Neuronal stem cell (in vitro differentiated cells): ENCODE measurements around the gene PDCD1.

Experiments used
- DNase-seq: peaks from one replicate; pipeline ENCODE4 v3.0.0-alpha.2; 2013; ENCODE audit warnings: low spot score
- H2AFZ ChIP-seq: one replicate; pipeline ENCODE4 v1.6.1; 2013; ENCODE audit warnings: mild to moderate bottlenecking, low read length, inconsistent platforms
- H2AK5ac ChIP-seq: 2 replicates; pipeline ENCODE4 v1.6.1; 2013; ENCODE audit warnings: low read depth, mild to moderate bottlenecking, inconsistent platforms, low read length, moderate library complexity, mixed read lengths
- H2BK120ac ChIP-seq: 2 replicates; pipeline ENCODE4 v1.6.1; 2013; ENCODE audit warnings: low read depth, mild to moderate bottlenecking, inconsistent platforms, low read length, moderate library complexity, mixed read lengths
- H2BK12ac ChIP-seq: one replicate; pipeline ENCODE4 v1.6.1; 2013; ENCODE audit warnings: low read length, inconsistent platforms
- H2BK15ac ChIP-seq: 2 replicates; pipeline ENCODE4 v1.6.1; 2013; ENCODE audit warnings: mild to moderate bottlenecking, low read length, inconsistent platforms, mixed read lengths
- H2BK5ac ChIP-seq: one replicate; pipeline ENCODE4 v1.6.1; 2013; ENCODE audit warnings: inconsistent platforms, mild to moderate bottlenecking, low read length, moderate library complexity
- H3K14ac ChIP-seq: one replicate; pipeline ENCODE4 v1.6.1; 2013; ENCODE audit warnings: low read length, inconsistent platforms
- H3K18ac ChIP-seq: 2 replicates; pipeline ENCODE4 v1.6.1; 2013; ENCODE audit warnings: low read length, inconsistent platforms
- H3K23ac ChIP-seq: 2 replicates; pipeline ENCODE4 v1.6.1; 2013; ENCODE audit warnings: low read depth, mild to moderate bottlenecking, mixed read lengths, low read length, inconsistent platforms; ENCODE audit not compliant: poor library complexity
- H3K27ac ChIP-seq: replicated peaks from 3 replicates; pipeline ENCODE4 v1.5.1; 2013; ENCODE audit warnings: low read length, inconsistent platforms
- H3K27me3 ChIP-seq, 3 experiments: 2 replicates each; pipeline ENCODE4 v1.6.1; 2013; ENCODE audit warnings: low read length in 3 of 3, mild to moderate bottlenecking in 2 of 3, inconsistent platforms in 1 of 3, low read depth in 1 of 3, mixed read lengths in 1 of 3, moderate library complexity in 1 of 3; ENCODE audit not compliant: control insufficient read depth in 3 of 3, insufficient read depth in 3 of 3
- H3K36me3 ChIP-seq, 2 donors: replicated peaks in 1 of 2; 2 replicates each; pipeline ENCODE4 v1.6.1; 2013; ENCODE audit warnings: low read length in 2 of 2; ENCODE audit not compliant: control insufficient read depth in 2 of 2, insufficient read depth in 2 of 2
- H3K4ac ChIP-seq: 2 replicates; pipeline ENCODE4 v1.6.1; 2013; ENCODE audit warnings: inconsistent platforms, mild to moderate bottlenecking, low read length, moderate library complexity
- H3K4me1 ChIP-seq, 2 donors: 1 replicate in 1 of 2; 2 replicates in 1 of 2; pipeline ENCODE4 v1.6.1; 2013; ENCODE audit warnings: low read length in 2 of 2, low read depth in 1 of 2; ENCODE audit not compliant: control insufficient read depth in 2 of 2, insufficient read depth in 1 of 2
- H3K4me2 ChIP-seq: one replicate; pipeline ENCODE4 v1.6.1; 2013; ENCODE audit warnings: mild to moderate bottlenecking, low read length, inconsistent platforms; ENCODE audit not compliant: insufficient read depth, poor library complexity, severe bottlenecking
- H3K4me3 ChIP-seq, 2 donors: 2 replicates each; pipeline ENCODE4 v1.5.1; 2013; ENCODE audit warnings: low read length in 2 of 2, mild to moderate bottlenecking in 2 of 2, inconsistent platforms in 1 of 2, moderate library complexity in 1 of 2
- H3K79me1 ChIP-seq: one replicate; pipeline ENCODE4 v1.6.1; 2013; ENCODE audit warnings: low read depth, mild to moderate bottlenecking, inconsistent platforms, low read length, moderate library complexity
- H3K9ac ChIP-seq: one replicate; pipeline ENCODE4 v1.6.1; 2013; ENCODE audit warnings: mild to moderate bottlenecking, low read depth, low read length, inconsistent platforms; ENCODE audit not compliant: poor library complexity
- H3K9me3 ChIP-seq, 2 donors: replicated peaks in 1 of 2; 2 replicates each; pipeline versions ENCODE3 to v1.6.1; 2013; ENCODE audit warnings: low read length in 2 of 2, mild to moderate bottlenecking in 2 of 2, inconsistent platforms in 1 of 2, low read depth in 1 of 2, mixed read lengths in 1 of 2, moderate library complexity in 1 of 2; ENCODE audit not compliant: control insufficient read depth in 2 of 2, insufficient read depth in 1 of 2
- H4K8ac ChIP-seq: one replicate; pipeline ENCODE4 v1.6.1; 2013; ENCODE audit warnings: low read depth, mild to moderate bottlenecking, inconsistent platforms, low read length, moderate library complexity
- H4K91ac ChIP-seq: one replicate; pipeline ENCODE4 v1.6.1; 2013; ENCODE audit warnings: low read length, low read depth, mild to moderate bottlenecking, inconsistent platforms; ENCODE audit not compliant: poor library complexity
- WGBS, 2 donors: extraction: QIAGEN DNeasy Blood & Tissue Kit; methylation state at CpG; one replicate each; pipeline ENCODE4 v1.1.7; 2013; ENCODE audit warnings: missing lambda C conversion rate in 2 of 2, mixed read lengths in 1 of 2; ENCODE audit not compliant: insufficient read length in 2 of 2, insufficient replicate concordance in 1 of 2; ENCODE audit errors: extremely low coverage in 2 of 2; 5-methylcytosine and 5-hydroxymethylcytosine counted together

The PDCD1 gene

DNA sequence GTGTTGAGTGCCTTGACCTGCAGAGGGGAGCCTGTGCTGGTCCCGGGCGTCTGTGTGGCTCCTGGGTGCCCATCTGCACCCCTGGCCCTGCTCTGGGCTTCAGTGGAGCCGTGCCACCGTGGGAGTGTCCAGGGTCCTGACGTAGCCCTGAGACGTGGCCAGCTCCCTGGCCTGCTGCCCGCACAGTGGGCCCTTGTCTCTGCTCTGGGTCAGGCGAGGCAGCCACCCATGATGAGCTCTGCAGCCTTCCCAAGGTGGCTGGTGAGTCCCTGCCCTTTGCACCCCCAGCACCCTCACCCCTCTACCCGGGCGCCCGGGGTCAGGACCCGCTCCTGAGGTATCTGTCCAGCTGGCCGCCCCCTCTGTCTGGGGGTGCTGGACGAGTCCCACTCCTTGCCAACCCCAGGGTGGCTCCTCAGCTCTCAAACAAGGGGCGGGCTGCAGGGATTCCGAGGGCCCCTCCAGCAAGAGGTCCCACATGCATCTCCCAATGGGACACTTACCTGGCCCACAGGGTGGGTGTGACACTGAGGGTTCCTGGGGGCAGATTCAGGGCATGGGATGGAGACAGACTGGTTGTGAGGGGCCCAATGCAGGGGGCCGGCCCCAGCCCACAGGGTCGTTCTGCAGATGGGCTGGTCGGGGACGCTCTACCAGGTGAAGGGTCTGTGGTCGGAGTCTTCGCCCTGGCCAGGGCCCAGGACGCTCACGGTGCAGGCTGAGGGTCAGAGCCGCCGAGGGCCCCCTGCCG, 47.3 kb downstream of the PDCD1 start:
- H3K27me3 ChIP-seq, result peaks cover 0 to 6% (median 0%) of the 10 kb centered on the region in 3 experiments
- DNase-seq, result no peak
- H3K18ac ChIP-seq, result peak overlapping the region; percentile 15
- no peaks in the 10 kb centered on the region for H3K36me3 ChIP-seq
- H2BK12ac ChIP-seq, result peak overlapping the region; percentile 24
- H2BK15ac ChIP-seq, result peak overlapping the region; percentile 89
- no peaks in the 10 kb centered on the region for H3K79me1 ChIP-seq
- H3K27ac ChIP-seq, result no peak overlapping the region
- H2AFZ ChIP-seq, result no peak overlapping the region
- no peaks in the 10 kb centered on the region for H3K9me3 ChIP-seq
- no peak overlapping the region for H4K91ac ChIP-seq
- H3K4ac ChIP-seq, result no peak overlapping the region
- peak overlapping the region; percentile 71 for H2BK5ac ChIP-seq
- H4K8ac ChIP-seq, result no peak overlapping the region
- no peak overlapping the region for H2BK120ac ChIP-seq
- no peak overlapping the region for H3K9ac ChIP-seq
- H3K4me2 ChIP-seq, result no peak overlapping the region
- peaks cover 7 to 12% of the 10 kb centered on the region in 2 donors for H3K4me1 ChIP-seq
- H2AK5ac ChIP-seq, result peak overlapping the region; percentile 94
- no peak overlapping the region for H3K4me3 ChIP-seq
- H3K23ac ChIP-seq, result peak overlapping the region; percentile 43
- H3K14ac ChIP-seq, result peak overlapping the region; percentile 21
- no CpG with 5 or more reads among the region's 27 CpGs for WGBS, 2 donors

DNA sequence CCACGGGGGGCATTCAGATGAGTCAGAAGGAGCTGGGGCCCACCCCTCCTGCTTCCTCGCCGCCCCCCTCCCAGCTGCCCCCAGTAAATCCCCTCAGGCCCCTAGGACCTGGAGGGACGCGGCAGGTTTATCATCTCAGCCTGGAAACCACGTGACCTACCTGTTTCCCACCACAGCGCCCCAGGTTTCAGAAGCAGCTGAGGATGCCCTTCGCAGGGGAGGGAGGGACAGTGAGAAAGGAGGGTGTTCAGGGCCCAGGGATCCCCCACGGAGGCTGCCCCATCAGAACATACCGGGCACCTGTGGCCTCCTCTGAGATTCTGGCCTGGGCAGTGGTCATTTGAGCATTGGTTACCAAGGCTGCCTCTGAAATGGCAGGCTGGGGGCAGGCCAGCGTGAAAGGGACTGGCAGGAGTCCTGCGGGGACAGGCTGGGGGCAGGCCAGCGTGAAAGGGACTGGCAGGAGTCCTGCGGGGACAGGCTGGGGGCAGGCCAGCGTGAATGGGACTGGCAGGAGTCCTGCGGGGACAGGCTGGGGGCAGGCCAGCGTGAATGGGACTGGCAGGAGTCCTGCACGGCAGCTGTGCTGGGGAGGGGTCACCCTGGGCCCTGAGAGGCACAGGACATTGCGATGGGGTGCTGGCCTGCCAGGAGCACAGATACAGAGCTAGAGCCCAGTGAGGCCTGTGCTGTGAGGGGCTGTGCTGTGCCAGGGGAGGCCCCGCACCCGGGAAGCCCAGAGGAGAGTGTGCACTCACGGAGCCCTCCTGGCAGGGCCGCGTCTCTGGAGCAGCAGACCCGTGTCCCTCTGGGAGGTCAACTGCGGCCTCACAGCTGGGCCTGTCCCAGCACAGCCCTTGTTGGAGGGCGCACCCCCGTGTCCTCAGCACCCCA, 48.1 kb downstream of the PDCD1 start:
- no peak for DNase-seq
- H4K8ac ChIP-seq, result no peak overlapping the region

DNA sequence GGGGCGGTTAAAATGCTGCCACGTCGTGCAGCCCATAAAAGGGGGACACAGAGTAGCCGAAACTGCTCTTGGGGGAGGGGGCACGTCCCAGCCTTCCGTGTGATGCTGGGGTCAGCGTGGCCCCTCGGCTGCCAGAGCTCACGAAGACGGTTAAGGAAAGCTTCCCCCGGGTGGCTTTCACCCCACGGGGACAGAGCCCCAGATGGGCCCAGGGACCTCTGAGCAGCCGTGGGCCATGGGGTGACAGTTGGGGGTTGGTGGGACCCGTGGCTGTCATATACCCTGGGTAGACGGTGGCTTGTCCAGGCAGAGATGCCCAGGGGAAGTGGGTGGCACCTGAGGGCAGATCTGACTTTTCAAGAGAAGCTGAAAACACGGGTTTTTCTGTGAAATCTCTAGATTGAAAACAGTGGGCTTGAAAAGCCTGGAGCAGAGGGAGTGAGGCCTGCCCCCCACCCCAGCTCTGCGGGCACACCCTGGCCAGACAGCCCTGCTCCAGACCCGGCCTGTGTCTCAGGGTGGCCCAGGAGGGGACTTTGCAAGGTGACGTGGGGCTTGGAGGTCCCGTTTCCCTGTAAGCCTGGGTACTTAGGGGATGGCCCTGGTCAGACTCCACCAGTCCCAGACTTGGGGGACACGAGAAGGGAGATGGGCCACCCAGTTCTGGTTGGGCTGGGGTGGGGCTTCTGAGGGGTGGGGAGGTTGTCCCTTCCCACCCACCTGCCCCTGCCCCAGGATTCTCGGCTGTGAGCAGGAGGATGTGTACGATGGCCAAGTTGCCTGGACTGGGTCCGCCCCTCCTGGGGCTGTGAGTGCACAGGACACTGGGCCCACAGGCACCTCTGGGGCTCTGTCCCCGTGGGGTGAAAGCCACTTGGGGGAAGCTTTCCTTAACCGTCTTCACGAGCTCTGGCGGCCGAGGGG, 49.0 kb downstream of the PDCD1 start:
- Histone ChIP-seq H3K27ac (no peak overlapping the region), H3K4ac (no peak overlapping the region), H2AK5ac (peak overlapping the region; percentile 27), H4K8ac (no peak overlapping the region), H4K91ac (no peak overlapping the region), H3K36me3 (no peaks in the 10 kb centered on the region), H3K18ac (peak overlapping the region; percentile 81), H2AFZ (no peak overlapping the region), H3K79me1 (no peaks in the 10 kb centered on the region), H3K4me2 (no peak overlapping the region), H2BK15ac (peak overlapping the region; percentile 91), H3K9me3 (no peaks in the 10 kb centered on the region), H2BK12ac (peak overlapping the region; percentile 63), H3K27me3 (no peaks in the 10 kb centered on the region), H2BK120ac (peak overlapping the region; percentile 4), H3K9ac (no peak overlapping the region), H3K4me3 (no peak overlapping the region), H3K4me1 (peaks cover 11 to 13% of the 10 kb centered on the region in 2 donors), H3K23ac (no peak overlapping the region), H2BK5ac (no peak overlapping the region), H3K14ac (no peak overlapping the region)
- WGBS, 2 donors, result no CpG with 5 or more reads among the region's 29 CpGs
- no peak for DNase-seq

More for the DNA sequence above, 48.1 kb downstream of the PDCD1 start:
- H3K27me3 ChIP-seq, result peaks cover 0 to 6% (median 0%) of the 10 kb centered on the region in 3 experiments
- H2BK120ac ChIP-seq, result no peak overlapping the region
- H3K23ac ChIP-seq, result peak overlapping the region; percentile 43
- H2BK5ac ChIP-seq, result peak overlapping the region; percentile 71
- H3K36me3 ChIP-seq, result no peaks in the 10 kb centered on the region
- no peaks in the 10 kb centered on the region for H3K9me3 ChIP-seq
- H3K79me1 ChIP-seq, result no peaks in the 10 kb centered on the region
- H3K9ac ChIP-seq, result no peak overlapping the region
- peak overlapping the region; percentile 11 for H3K4me2 ChIP-seq
- no peak overlapping the region for H4K91ac ChIP-seq
- H2AK5ac ChIP-seq, result peak overlapping the region; percentile 94
- WGBS, 2 donors, result no CpG with 5 or more reads among the region's 28 CpGs
- H3K4me3 ChIP-seq, result no peak overlapping the region
- H3K14ac ChIP-seq, result no peak overlapping the region
- H3K4ac ChIP-seq, result peak overlapping the region; percentile 95
- H2BK12ac ChIP-seq, result peak overlapping the region; percentile 63
- peaks cover 7 to 12% of the 10 kb centered on the region in 2 donors for H3K4me1 ChIP-seq
- H2BK15ac ChIP-seq, result peak overlapping the region; percentile 78
- H3K18ac ChIP-seq, result peak overlapping the region; percentile 15
- H3K27ac ChIP-seq, result no peak overlapping the region
- H2AFZ ChIP-seq, result no peak overlapping the region
